GM23338 (cell line): ENCODE results near the gene GJB5. TPM values are rescaled to one million over a fixed set of nuclear protein-coding genes. Genes with fewer than 3 reads are reported as not detected.

Experiments
- ATAC-seq: fragments of 200-7000 bp; cut with Tn5 transposase; 3 replicates; pipeline ENCODE4 v1.9.1; 2020
- DNase-seq: peaks from one replicate; pipeline ENCODE4 v3.0.0-alpha.2; 2015; ENCODE audit warnings: low spot score
- H2AFZ ChIP-seq: fragments of 200-600 bp; sonication (generic); 2 replicates; pipeline ENCODE4 v1.8.0; 2016; ENCODE audit warnings: antibody characterized with exemption, mild to moderate bottlenecking, moderate library complexity
- H3F3A ChIP-seq: fragments of 200-600 bp; sonication (generic); replicated peaks from 2 replicates; pipeline ENCODE4 v1.8.0; 2017; ENCODE audit warnings: antibody characterized with exemption, mixed run types, low read depth
- H3K27ac ChIP-seq: fragments of 200-600 bp; sonication (generic); 2 replicates; pipeline ENCODE4 v1.6.1; 2016; ENCODE audit warnings: low read depth
- H3K27me3 ChIP-seq: fragments of 200-600 bp; sonication (generic); 2 replicates; pipeline ENCODE4 v1.8.0; 2016; ENCODE audit warnings: mild to moderate bottlenecking, mixed run types, moderate library complexity; ENCODE audit not compliant: insufficient read depth
- H3K36me3 ChIP-seq: fragments of 200-600 bp; sonication (generic); 2 replicates; pipeline ENCODE4 v1.8.0; 2016; ENCODE audit warnings: mild to moderate bottlenecking; ENCODE audit not compliant: insufficient read depth
- H3K4me1 ChIP-seq: fragments of 200-600 bp; sonication (generic); 2 replicates; pipeline ENCODE4 v1.8.0; 2016; ENCODE audit warnings: mild to moderate bottlenecking, moderate library complexity; ENCODE audit not compliant: insufficient read depth
- H3K4me2 ChIP-seq: fragments of 200-600 bp; sonication (generic); 2 replicates; pipeline ENCODE4 v1.7.1; 2017; ENCODE audit warnings: mixed run types
- H3K4me3 ChIP-seq: fragments of 200-600 bp; sonication (generic); 2 replicates; pipeline ENCODE4 v1.6.1; 2016; ENCODE audit warnings: mixed run types
- H3K79me2 ChIP-seq: fragments of 200-600 bp; sonication (generic); replicated peaks from 2 replicates; pipeline ENCODE4 v1.8.0; 2017; ENCODE audit warnings: mild to moderate bottlenecking; ENCODE audit not compliant: insufficient read depth
- H3K9me2 ChIP-seq: fragments of 200-600 bp; sonication (generic); 2 replicates; pipeline ENCODE4 v1.8.0; 2017; ENCODE audit not compliant: insufficient read depth
- H4K20me1 ChIP-seq: fragments of 200-600 bp; sonication (generic); replicated peaks from 2 replicates; pipeline ENCODE4 v1.8.0; 2017; ENCODE audit warnings: mild to moderate bottlenecking; ENCODE audit not compliant: insufficient read depth
- H3K27ac Mint-ChIP-seq: 2 replicates; pipeline ENCODE4 v1.8.0; 2020; ENCODE audit warnings: inconsistent platforms, mild to moderate bottlenecking, moderate library complexity, mixed read lengths
- H3K27me3 Mint-ChIP-seq: 3 replicates; pipeline ENCODE4 v1.8.0; 2022; ENCODE audit warnings: low read depth, mild to moderate bottlenecking, moderate library complexity, mixed read lengths, inconsistent platforms; ENCODE audit not compliant: insufficient read depth, poor library complexity
- H3K36me3 Mint-ChIP-seq: 3 replicates; pipeline ENCODE4 v1.8.0; 2021; ENCODE audit warnings: low read depth, mild to moderate bottlenecking, inconsistent platforms, moderate library complexity, mixed read lengths
- H3K4me1 Mint-ChIP-seq: 3 replicates; pipeline ENCODE4 v1.8.0; 2020; ENCODE audit warnings: mild to moderate bottlenecking, inconsistent platforms, mixed read lengths
- H3K4me3 Mint-ChIP-seq: 3 replicates; pipeline ENCODE4 v1.8.0; 2021; ENCODE audit warnings: moderate library complexity, mild to moderate bottlenecking, inconsistent platforms, mixed read lengths
- H3K9me3 Mint-ChIP-seq: 3 replicates; pipeline ENCODE4 v1.8.0; 2020; ENCODE audit warnings: moderate library complexity, mild to moderate bottlenecking, inconsistent platforms, mixed read lengths
- CREB1 ChIP-seq: fragments of 250-450 bp; sonication (Bioruptor Pico); IDR thresholded peaks from 2 replicates; pipeline ENCODE4 v1.5.0; 2020; ENCODE audit warnings: low read depth, mild to moderate bottlenecking, moderate library complexity
- CTCF ChIP-seq, 2 experiments: fragments of 200-600 bp in 1 of 2; sonication (generic) in 1 of 2; conservative IDR thresholded peaks; 2 replicates each; pipeline versions ENCODE4 v1.5.1 to v1.6.1; 2016 to 2017; ENCODE audit warnings: antibody characterized with exemption in 2 of 2, low read depth in 2 of 2, mild to moderate bottlenecking in 2 of 2, moderate library complexity in 1 of 2
- EZH2 ChIP-seq: fragments of 200-600 bp; sonication (generic); IDR thresholded peaks from one replicate; pipeline ENCODE4 v1.8.0; 2017; ENCODE audit warnings: antibody characterized with exemption, mild to moderate bottlenecking, low read depth; ENCODE audit not compliant: unreplicated experiment
- EZH2phosphoT487 ChIP-seq: fragments of 200-600 bp; sonication (generic); IDR thresholded peaks from one replicate; pipeline ENCODE4 v1.8.1; 2018; ENCODE audit warnings: antibody characterized with exemption; ENCODE audit not compliant: unreplicated experiment
- JUNB ChIP-seq: IDR thresholded peaks from one replicate; pipeline ENCODE4 v1.6.1; 2016; ENCODE audit warnings: antibody characterized with exemption; ENCODE audit not compliant: unreplicated experiment
- NANOG ChIP-seq: IDR thresholded peaks from 2 replicates; pipeline ENCODE4 v1.6.1; 2016; ENCODE audit warnings: antibody characterized with exemption, borderline replicate concordance
- POLR2AphosphoS5 ChIP-seq: IDR thresholded peaks from 2 replicates; pipeline ENCODE4 v1.6.1; 2016; ENCODE audit warnings: antibody characterized with exemption, low read depth
- STAT1 ChIP-seq: IDR thresholded peaks from one replicate; pipeline ENCODE4 v1.6.1; 2016; ENCODE audit warnings: antibody characterized with exemption; ENCODE audit not compliant: unreplicated experiment
- ZNF114 ChIP-seq: fragments of 250-450 bp; sonication (Bioruptor Pico); IDR thresholded peaks from 2 replicates; pipeline ENCODE4 v1.5.0; 2020; ENCODE audit warnings: mild to moderate bottlenecking, moderate library complexity
- ZNF331 ChIP-seq: fragments of 250-450 bp; sonication (Bioruptor Pico); IDR thresholded peaks from 2 replicates; pipeline ENCODE4 v1.5.0; 2020; ENCODE audit warnings: low read depth, mild to moderate bottlenecking, moderate library complexity
- polyA plus RNA-seq: library from polyadenylated mRNA; unstranded; fragments of >200 nt; fragmentation: Nextera tagmentation; extraction: Ambion mirVana; gene quantifications from 2 replicates; pipeline ENCODE4 v1.2.1, GENCODE V29; 2016
- total RNA-seq: library from RNA; depleted of rRNA; stranded (reverse); fragments of >200 nt; shearing (Covaris generic); gene quantifications from 2 replicates; pipeline ENCODE4 v1.2.3, GENCODE V29; 2014
- TF ChIP-seq, protein P1 (sequence below): IDR thresholded peaks from one replicate; pipeline ENCODE4 v1.6.1; 2018; ENCODE audit warnings: antibody characterized with exemption; ENCODE audit not compliant: unreplicated experiment
- TF ChIP-seq, protein P2 (sequence below): IDR thresholded peaks from 2 replicates; pipeline ENCODE4 v1.6.1; 2016; ENCODE audit warnings: antibody characterized with exemption
- TF ChIP-seq, protein P3 (sequence below): fragments of 250-450 bp; sonication (Bioruptor Pico); IDR thresholded peaks from 2 replicates; pipeline ENCODE4 v1.5.0; 2020; ENCODE audit warnings: mild to moderate bottlenecking, moderate library complexity

Gene GJB5
- total and polyA plus RNA-seq, 2 experiments from 2014 or later: 1.4 TPM; not detected in 1

DNA sequence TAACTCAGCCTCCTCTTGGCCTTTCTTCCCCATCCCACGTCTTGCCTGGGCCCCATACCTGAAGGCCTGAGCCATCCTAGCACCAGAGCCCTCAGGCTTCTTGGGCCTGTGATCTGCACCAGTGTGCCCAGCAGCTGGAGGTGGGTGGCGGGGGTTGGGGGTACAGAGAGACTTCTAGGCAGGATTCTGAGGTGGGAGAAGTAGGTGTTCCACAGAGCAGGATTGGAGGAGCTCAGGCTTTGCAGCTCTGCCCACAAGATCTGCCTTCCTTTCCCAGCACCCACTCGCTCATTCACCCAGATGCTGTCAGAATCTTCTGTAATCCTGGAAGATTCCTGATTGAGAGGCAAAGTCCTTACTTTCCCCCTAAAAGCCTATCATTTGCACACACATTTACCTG lies 10.0 kb upstream of the GJB5 start:
- Histone ChIP-seq H3K36me3 (no peaks in the 10 kb centered on the region), H3F3A (no peaks in the 10 kb centered on the region), H3K4me1 (peaks cover 2% of the 10 kb centered on the region; the same call in 1 of the 2 replicates), H2AFZ (no peak overlapping the region), H3K4me3 (no peak overlapping the region), H3K27me3 (no peaks in the 10 kb centered on the region), H4K20me1 (no peaks in the 10 kb centered on the region), H3K27ac (no peak overlapping the region), H3K9me2 (no peaks in the 10 kb centered on the region), H3K79me2 (no peaks in the 10 kb centered on the region), H3K4me2 (no peak overlapping the region)
- Mint-ChIP-seq H3K4me3 (no peak overlapping the region), H3K4me1 (peaks cover 18% of the 10 kb centered on the region), H3K36me3 (no peaks in the 10 kb centered on the region), H3K9me3 (no peaks in the 10 kb centered on the region; the same call in 2 of the 3 replicates), H3K27me3 (peaks cover 4% of the 10 kb centered on the region), H3K27ac (no peak overlapping the region)
- TF ChIP-seq, protein P1, sequence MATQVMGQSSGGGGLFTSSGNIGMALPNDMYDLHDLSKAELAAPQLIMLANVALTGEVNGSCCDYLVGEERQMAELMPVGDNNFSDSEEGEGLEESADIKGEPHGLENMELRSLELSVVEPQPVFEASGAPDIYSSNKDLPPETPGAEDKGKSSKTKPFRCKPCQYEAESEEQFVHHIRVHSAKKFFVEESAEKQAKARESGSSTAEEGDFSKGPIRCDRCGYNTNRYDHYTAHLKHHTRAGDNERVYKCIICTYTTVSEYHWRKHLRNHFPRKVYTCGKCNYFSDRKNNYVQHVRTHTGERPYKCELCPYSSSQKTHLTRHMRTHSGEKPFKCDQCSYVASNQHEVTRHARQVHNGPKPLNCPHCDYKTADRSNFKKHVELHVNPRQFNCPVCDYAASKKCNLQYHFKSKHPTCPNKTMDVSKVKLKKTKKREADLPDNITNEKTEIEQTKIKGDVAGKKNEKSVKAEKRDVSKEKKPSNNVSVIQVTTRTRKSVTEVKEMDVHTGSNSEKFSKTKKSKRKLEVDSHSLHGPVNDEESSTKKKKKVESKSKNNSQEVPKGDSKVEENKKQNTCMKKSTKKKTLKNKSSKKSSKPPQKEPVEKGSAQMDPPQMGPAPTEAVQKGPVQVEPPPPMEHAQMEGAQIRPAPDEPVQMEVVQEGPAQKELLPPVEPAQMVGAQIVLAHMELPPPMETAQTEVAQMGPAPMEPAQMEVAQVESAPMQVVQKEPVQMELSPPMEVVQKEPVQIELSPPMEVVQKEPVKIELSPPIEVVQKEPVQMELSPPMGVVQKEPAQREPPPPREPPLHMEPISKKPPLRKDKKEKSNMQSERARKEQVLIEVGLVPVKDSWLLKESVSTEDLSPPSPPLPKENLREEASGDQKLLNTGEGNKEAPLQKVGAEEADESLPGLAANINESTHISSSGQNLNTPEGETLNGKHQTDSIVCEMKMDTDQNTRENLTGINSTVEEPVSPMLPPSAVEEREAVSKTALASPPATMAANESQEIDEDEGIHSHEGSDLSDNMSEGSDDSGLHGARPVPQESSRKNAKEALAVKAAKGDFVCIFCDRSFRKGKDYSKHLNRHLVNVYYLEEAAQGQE: no peak
- TF ChIP-seq POLR2AphosphoS5 (no peak), STAT1 (no peak), CREB1 (no peak), EZH2phosphoT487 (no peak), CTCF (conservative IDR thresholded peaks at IDR 0.05; ENCODE audit: low read depth in 2 of 2) (no peak), EZH2 (no peak), JUNB (no peak), NANOG (no peak), ZNF114 (CRISPR knock-in tag) (no peak), ZNF331 (CRISPR knock-in tag) (no peak)
- TF ChIP-seq, protein P2, sequence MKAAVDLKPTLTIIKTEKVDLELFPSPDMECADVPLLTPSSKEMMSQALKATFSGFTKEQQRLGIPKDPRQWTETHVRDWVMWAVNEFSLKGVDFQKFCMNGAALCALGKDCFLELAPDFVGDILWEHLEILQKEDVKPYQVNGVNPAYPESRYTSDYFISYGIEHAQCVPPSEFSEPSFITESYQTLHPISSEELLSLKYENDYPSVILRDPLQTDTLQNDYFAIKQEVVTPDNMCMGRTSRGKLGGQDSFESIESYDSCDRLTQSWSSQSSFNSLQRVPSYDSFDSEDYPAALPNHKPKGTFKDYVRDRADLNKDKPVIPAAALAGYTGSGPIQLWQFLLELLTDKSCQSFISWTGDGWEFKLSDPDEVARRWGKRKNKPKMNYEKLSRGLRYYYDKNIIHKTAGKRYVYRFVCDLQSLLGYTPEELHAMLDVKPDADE: no peak
- TF ChIP-seq, protein P3, sequence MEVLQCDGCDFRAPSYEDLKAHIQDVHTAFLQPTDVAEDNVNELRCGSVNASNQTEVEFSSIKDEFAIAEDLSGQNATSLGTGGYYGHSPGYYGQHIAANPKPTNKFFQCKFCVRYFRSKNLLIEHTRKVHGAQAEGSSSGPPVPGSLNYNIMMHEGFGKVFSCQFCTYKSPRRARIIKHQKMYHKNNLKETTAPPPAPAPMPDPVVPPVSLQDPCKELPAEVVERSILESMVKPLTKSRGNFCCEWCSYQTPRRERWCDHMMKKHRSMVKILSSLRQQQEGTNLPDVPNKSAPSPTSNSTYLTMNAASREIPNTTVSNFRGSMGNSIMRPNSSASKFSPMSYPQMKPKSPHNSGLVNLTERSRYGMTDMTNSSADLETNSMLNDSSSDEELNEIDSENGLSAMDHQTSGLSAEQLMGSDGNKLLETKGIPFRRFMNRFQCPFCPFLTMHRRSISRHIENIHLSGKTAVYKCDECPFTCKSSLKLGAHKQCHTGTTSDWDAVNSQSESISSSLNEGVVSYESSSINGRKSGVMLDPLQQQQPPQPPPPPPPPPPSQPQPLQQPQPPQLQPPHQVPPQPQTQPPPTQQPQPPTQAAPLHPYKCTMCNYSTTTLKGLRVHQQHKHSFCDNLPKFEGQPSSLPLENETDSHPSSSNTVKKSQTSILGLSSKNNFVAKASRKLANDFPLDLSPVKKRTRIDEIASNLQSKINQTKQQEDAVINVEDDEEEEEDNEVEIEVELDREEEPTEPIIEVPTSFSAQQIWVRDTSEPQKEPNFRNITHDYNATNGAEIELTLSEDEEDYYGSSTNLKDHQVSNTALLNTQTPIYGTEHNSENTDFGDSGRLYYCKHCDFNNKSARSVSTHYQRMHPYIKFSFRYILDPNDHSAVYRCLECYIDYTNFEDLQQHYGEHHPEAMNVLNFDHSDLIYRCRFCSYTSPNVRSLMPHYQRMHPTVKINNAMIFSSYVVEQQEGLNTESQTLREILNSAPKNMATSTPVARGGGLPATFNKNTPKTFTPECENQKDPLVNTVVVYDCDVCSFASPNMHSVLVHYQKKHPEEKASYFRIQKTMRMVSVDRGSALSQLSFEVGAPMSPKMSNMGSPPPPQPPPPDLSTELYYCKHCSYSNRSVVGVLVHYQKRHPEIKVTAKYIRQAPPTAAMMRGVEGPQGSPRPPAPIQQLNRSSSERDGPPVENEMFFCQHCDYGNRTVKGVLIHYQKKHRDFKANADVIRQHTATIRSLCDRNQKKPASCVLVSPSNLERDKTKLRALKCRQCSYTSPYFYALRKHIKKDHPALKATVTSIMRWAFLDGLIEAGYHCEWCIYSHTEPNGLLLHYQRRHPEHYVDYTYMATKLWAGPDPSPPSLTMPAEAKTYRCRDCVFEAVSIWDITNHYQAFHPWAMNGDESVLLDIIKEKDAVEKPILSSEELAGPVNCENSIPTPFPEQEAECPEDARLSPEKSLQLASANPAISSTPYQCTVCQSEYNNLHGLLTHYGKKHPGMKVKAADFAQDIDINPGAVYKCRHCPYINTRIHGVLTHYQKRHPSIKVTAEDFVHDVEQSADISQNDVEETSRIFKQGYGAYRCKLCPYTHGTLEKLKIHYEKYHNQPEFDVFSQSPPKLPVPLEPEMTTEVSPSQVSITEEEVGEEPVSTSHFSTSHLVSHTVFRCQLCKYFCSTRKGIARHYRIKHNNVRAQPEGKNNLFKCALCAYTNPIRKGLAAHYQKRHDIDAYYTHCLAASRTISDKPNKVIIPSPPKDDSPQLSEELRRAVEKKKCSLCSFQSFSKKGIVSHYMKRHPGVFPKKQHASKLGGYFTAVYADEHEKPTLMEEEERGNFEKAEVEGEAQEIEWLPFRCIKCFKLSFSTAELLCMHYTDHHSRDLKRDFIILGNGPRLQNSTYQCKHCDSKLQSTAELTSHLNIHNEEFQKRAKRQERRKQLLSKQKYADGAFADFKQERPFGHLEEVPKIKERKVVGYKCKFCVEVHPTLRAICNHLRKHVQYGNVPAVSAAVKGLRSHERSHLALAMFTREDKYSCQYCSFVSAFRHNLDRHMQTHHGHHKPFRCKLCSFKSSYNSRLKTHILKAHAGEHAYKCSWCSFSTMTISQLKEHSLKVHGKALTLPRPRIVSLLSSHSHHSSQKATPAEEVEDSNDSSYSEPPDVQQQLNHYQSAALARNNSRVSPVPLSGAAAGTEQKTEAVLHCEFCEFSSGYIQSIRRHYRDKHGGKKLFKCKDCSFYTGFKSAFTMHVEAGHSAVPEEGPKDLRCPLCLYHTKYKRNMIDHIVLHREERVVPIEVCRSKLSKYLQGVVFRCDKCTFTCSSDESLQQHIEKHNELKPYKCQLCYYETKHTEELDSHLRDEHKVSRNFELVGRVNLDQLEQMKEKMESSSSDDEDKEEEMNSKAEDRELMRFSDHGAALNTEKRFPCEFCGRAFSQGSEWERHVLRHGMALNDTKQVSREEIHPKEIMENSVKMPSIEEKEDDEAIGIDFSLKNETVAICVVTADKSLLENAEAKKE (CRISPR knock-in tag): no peak
- no peak for DNase-seq
- ATAC-seq: no peak
